Breast epithelium (tissue), 3 donors: ENCODE measurements around the gene ARHGEF1.

Source experiments
- POLR2A ChIP-seq: fragments of 450-650 bp; IDR thresholded peaks from one replicate; pipeline ENCODE4 v1.6.1; 2016; ENCODE audit warnings: antibody characterized with exemption, mild to moderate bottlenecking, moderate library complexity
- TF ChIP-seq, protein P1 (sequence below), 3 donors: fragments of 450-650 bp; IDR thresholded peaks; one replicate each; pipeline ENCODE4 v1.5.1; 2016 to 2017; ENCODE audit warnings: antibody characterized with exemption in 3 of 3, mild to moderate bottlenecking in 3 of 3, moderate library complexity in 3 of 3

- TF ChIP-seq, protein P1, sequence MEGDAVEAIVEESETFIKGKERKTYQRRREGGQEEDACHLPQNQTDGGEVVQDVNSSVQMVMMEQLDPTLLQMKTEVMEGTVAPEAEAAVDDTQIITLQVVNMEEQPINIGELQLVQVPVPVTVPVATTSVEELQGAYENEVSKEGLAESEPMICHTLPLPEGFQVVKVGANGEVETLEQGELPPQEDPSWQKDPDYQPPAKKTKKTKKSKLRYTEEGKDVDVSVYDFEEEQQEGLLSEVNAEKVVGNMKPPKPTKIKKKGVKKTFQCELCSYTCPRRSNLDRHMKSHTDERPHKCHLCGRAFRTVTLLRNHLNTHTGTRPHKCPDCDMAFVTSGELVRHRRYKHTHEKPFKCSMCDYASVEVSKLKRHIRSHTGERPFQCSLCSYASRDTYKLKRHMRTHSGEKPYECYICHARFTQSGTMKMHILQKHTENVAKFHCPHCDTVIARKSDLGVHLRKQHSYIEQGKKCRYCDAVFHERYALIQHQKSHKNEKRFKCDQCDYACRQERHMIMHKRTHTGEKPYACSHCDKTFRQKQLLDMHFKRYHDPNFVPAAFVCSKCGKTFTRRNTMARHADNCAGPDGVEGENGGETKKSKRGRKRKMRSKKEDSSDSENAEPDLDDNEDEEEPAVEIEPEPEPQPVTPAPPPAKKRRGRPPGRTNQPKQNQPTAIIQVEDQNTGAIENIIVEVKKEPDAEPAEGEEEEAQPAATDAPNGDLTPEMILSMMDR (IDR thresholded peaks at IDR 0.05), result no peak
- no peak for TF ChIP-seq POLR2A
These were observed 18.6 kb upstream of the ARHGEF1 start for GRCh38 chr19:41864374-41864773.
